Loucy (cell line): ENCODE data around the gene SLC25A41.

ENCODE experiments used
- H2AFZ ChIP-seq: fragments of 200-600 bp; sonication (generic); 2 replicates; pipeline ENCODE4 v1.6.0; 2016; ENCODE audit warnings: antibody characterized with exemption, mild to moderate bottlenecking, low read length, moderate library complexity
- H3F3A ChIP-seq: fragments of 200-600 bp; 2 replicates; pipeline ENCODE4 v1.6.0; 2016; ENCODE audit warnings: antibody characterized with exemption, low read depth, mild to moderate bottlenecking
- H3K27me3 ChIP-seq: fragments of 200-600 bp; sonication (generic); 2 replicates; pipeline ENCODE4 v1.6.1; 2014; ENCODE audit warnings: low read length, mild to moderate bottlenecking; ENCODE audit not compliant: insufficient read depth, poor library complexity, severe bottlenecking
- H3K36me3 ChIP-seq: fragments of 200-600 bp; sonication (generic); 2 replicates; pipeline ENCODE4 v1.6.1; 2016; ENCODE audit warnings: low read length; ENCODE audit not compliant: insufficient read depth
- H3K4me1 ChIP-seq: fragments of 200-600 bp; sonication (generic); 2 replicates; pipeline ENCODE4 v1.5.1; 2014; ENCODE audit warnings: low read length, mild to moderate bottlenecking; ENCODE audit not compliant: insufficient read depth, poor library complexity, severe bottlenecking
- H3K4me2 ChIP-seq: fragments of 200-600 bp; sonication (generic); 2 replicates; pipeline ENCODE4 v1.6.0; 2014; ENCODE audit warnings: antibody characterized with exemption, low read length, low read depth, mild to moderate bottlenecking; ENCODE audit not compliant: poor library complexity, severe bottlenecking
- H3K4me3 ChIP-seq: fragments of 200-600 bp; sonication (generic); 2 replicates; pipeline ENCODE4 v1.5.1; 2014; ENCODE audit warnings: low read length, mild to moderate bottlenecking, mixed read lengths; ENCODE audit not compliant: poor library complexity, severe bottlenecking
- H3K79me2 ChIP-seq: fragments of 200-600 bp; sonication (generic); 2 replicates; pipeline ENCODE4 v1.6.1; 2014; ENCODE audit warnings: low read length; ENCODE audit not compliant: insufficient read depth
- H3K9ac ChIP-seq: fragments of 200-600 bp; sonication (generic); 2 replicates; pipeline ENCODE4 v1.6.0; 2014; ENCODE audit warnings: mild to moderate bottlenecking, low read depth, low read length, moderate library complexity; ENCODE audit not compliant: poor library complexity, severe bottlenecking
- H3K9me2 ChIP-seq: fragments of 200-600 bp; sonication (generic); replicated peaks from 2 replicates; pipeline ENCODE4 v1.6.1; 2016; ENCODE audit warnings: low read depth, low read length, mixed read lengths
- H3K9me3 ChIP-seq: fragments of 200-600 bp; sonication (generic); 2 replicates; pipeline ENCODE4 v1.6.1; 2014; ENCODE audit warnings: mild to moderate bottlenecking, antibody characterized with exemption, low read length, low read depth; ENCODE audit not compliant: insufficient read depth
- H4K20me1 ChIP-seq: fragments of 200-600 bp; sonication (generic); 2 replicates; pipeline ENCODE4 v1.6.0; 2014; ENCODE audit warnings: antibody characterized with exemption, low read length, mild to moderate bottlenecking; ENCODE audit not compliant: insufficient read depth, poor library complexity, severe bottlenecking
- CTCF ChIP-seq: fragments of 200-600 bp; sonication (generic); conservative IDR thresholded peaks from 2 replicates; pipeline ENCODE4 v1.5.1; 2014; ENCODE audit warnings: mild to moderate bottlenecking, antibody characterized with exemption, low read length
- EZH2phosphoT487 ChIP-seq: fragments of 200-600 bp; IDR thresholded peaks from 2 replicates; pipeline ENCODE4 v1.6.1; 2018; ENCODE audit warnings: antibody characterized with exemption, mild to moderate bottlenecking, moderate library complexity, borderline replicate concordance

Gene SLC25A41

GRCh38 chr19:6393983-6394412 is 39.6 kb downstream of the SLC25A41 start:
- H3K4me2 ChIP-seq: peak overlapping the region; percentile 99
- no peaks in the 10 kb centered on the region for H3K9me2 ChIP-seq
- H4K20me1 ChIP-seq: no peaks in the 10 kb centered on the region
- no peak for TF ChIP-seq EZH2phosphoT487
- no peak for TF ChIP-seq CTCF
- H3K4me3 ChIP-seq: peak overlapping the region; percentile 81
- peak overlapping the region; percentile 93 for H3K9ac ChIP-seq
- no peaks in the 10 kb centered on the region for H3K9me3 ChIP-seq
- no peaks in the 10 kb centered on the region for H3K36me3 ChIP-seq
- peak overlapping the region; percentile 97 for H2AFZ ChIP-seq
- peaks cover 28% of the 10 kb centered on the region for H3K79me2 ChIP-seq
- H3K4me1 ChIP-seq: peaks cover 13% of the 10 kb centered on the region
- no peaks in the 10 kb centered on the region for H3K27me3 ChIP-seq
- H3F3A ChIP-seq: no peaks in the 10 kb centered on the region

GRCh38 chr19:6393074-6393982 is 40.2 kb downstream of the SLC25A41 start, which contains the start of gene GTF2F1:
TSS of gene GTF2F1 (minus strand) at chr19:6393164. CDS start at chr19:6392995, 169 bp downstream.
- Histone ChIP-seq H3K4me2 (peak within 1 kb of the TSS; percentile 99), H4K20me1 (no peaks in the 10 kb centered on the region), H2AFZ (peak within 1 kb of the TSS; percentile 97), H3K79me2 (peaks cover 28% of the 10 kb centered on the region), H3K9me2 (no peaks in the 10 kb centered on the region), H3K9ac (peak within 1 kb of the TSS; percentile 93), H3K36me3 (peaks cover 4% of the 10 kb centered on the region; the same call in 1 of the 2 replicates), H3K27me3 (no peaks in the 10 kb centered on the region), H3F3A (no peaks in the 10 kb centered on the region), H3K9me3 (no peaks in the 10 kb centered on the region), H3K4me3 (peak within 1 kb of the TSS; percentile 81), H3K4me1 (peaks cover 13% of the 10 kb centered on the region)
- TF ChIP-seq EZH2phosphoT487: no peak
- TF ChIP-seq CTCF: 0 out of 2 replicates have a peak, but pooled peaks have one; percentile 19

GRCh38 chr19:6392221-6393073 is 41.1 kb downstream of the SLC25A41 start:
- no peak for TF ChIP-seq EZH2phosphoT487
- TF ChIP-seq CTCF: no peak
- H3K9me2 ChIP-seq: no peaks in the 10 kb centered on the region
- peak overlapping the region; percentile 99 for H3K4me2 ChIP-seq
- H3F3A ChIP-seq: no peaks in the 10 kb centered on the region
- peaks cover 11% of the 10 kb centered on the region; the same call in 1 of the 2 replicates for H3K36me3 ChIP-seq
- H3K79me2 ChIP-seq: peaks cover 30% of the 10 kb centered on the region
- peak overlapping the region; percentile 97 for H2AFZ ChIP-seq
- no peaks in the 10 kb centered on the region for H4K20me1 ChIP-seq
- H3K4me1 ChIP-seq: peaks cover 13% of the 10 kb centered on the region
- H3K4me3 ChIP-seq: peak overlapping the region; percentile 81
- H3K9ac ChIP-seq: peak overlapping the region; percentile 93
- no peaks in the 10 kb centered on the region for H3K27me3 ChIP-seq
- H3K9me3 ChIP-seq: no peaks in the 10 kb centered on the region
